Right lobe of liver (tissue), 6 donors: ENCODE results near the gene IRX1. TPM values are rescaled to one million over a fixed set of nuclear protein-coding genes. Genes with fewer than 3 reads are reported as not detected.

Experiments
- ATAC-seq, 4 donors: fragments of 200-7000 bp; cut with Tn5 transposase; one replicate each; pipeline ENCODE4 v1.9.1; 2020; ENCODE audit warnings: mild to moderate bottlenecking in 4 of 4, moderate library complexity in 4 of 4
- DNase-seq, 3 donors: peaks; one replicate each; pipeline ENCODE4 v3.0.0-alpha.2; 2020
- H3K27ac ChIP-seq, 3 donors: fragments of 200-600 bp; one replicate each; pipeline ENCODE4 v1.8.0; 2022
- H3K27me3 ChIP-seq, 2 donors: fragments of 200-600 bp; one replicate each; pipeline ENCODE4 v1.8.0; 2022
- H3K36me3 ChIP-seq, 4 donors: fragments of 200-600 bp; sonication (generic) in 1 of 4; one replicate each; pipeline versions ENCODE4 v1.5.1 to v1.8.0; 2017 to 2022; ENCODE audit warnings: control low read depth in 1 of 4
- H3K4me1 ChIP-seq, 4 donors: fragments of 200-600 bp; sonication (generic) in 1 of 4; one replicate each; pipeline versions ENCODE4 v1.5.1 to v1.8.0; 2017 to 2022; ENCODE audit warnings: control low read depth in 1 of 4
- H3K4me3 ChIP-seq, 3 donors: fragments of 200-600 bp; one replicate each; pipeline ENCODE4 v1.8.0; 2022
- H3K9me3 ChIP-seq, 4 donors: fragments of 200-600 bp; sonication (generic) in 1 of 4; one replicate each; pipeline versions ENCODE4 v1.5.1 to v1.8.0; 2017 to 2022; ENCODE audit warnings: control low read depth in 1 of 4
- CTCF ChIP-seq, 4 donors: fragments of 200-600 bp in 3 of 4; fragments of 450-650 bp in 1 of 4; IDR thresholded peaks; one replicate each; pipeline versions ENCODE4 v1.5.1 to v1.8.0; 2016 to 2022; ENCODE audit warnings: antibody characterized with exemption in 4 of 4, mild to moderate bottlenecking in 2 of 4
- POLR2A ChIP-seq: fragments of 450-650 bp; IDR thresholded peaks from one replicate; pipeline ENCODE4 v1.6.1; 2017; ENCODE audit warnings: antibody characterized with exemption, mild to moderate bottlenecking
- WGBS: methylation state at CpG from one replicate; pipeline ENCODE4 v1.1.6; 2018; ENCODE audit warnings: low coverage, low lambda C conversion rate; ENCODE audit not compliant: insufficient coverage; ENCODE audit errors: missing lambda C conversion rate; 5-methylcytosine and 5-hydroxymethylcytosine counted together
- intact Hi-C, 2 donors: fragments of 100-400 bp; cut with DNase I; formaldehyde crosslinking; loops; one replicate each; pipeline versions ENCODE4 v1.11.2 to v1.14.1; 2022
- total RNA-seq, 6 experiments: library from RNA; depleted of rRNA in 2 of 6; stranded (reverse); fragments of >200 nt in 2 of 6; fragmentation: NEBNext Ultra II Directional in 3 of 6; extraction: Animal tissue kit (Norgen Biotek cat#: 25700) in 3 of 6; gene quantifications; one replicate each; pipeline versions ENCODE4 v1.1.0 to v1.2.4, GENCODE V29; 2016 to 2023
- donor health status: DM: no; HTN: yes; CAD: no.
- donor health status: DM: no; HTN: no; CAD: no.
- donor health status: DM: no; HTN: no; CAD: no.
- donor health status: DM: no; HTN: yes; CAD: no.
- donor health status: DM: no; HTN: yes; CAD: no.

IRX1 gene
- total RNA-seq, 6 experiments from 2014 or later: not detected

DNA sequence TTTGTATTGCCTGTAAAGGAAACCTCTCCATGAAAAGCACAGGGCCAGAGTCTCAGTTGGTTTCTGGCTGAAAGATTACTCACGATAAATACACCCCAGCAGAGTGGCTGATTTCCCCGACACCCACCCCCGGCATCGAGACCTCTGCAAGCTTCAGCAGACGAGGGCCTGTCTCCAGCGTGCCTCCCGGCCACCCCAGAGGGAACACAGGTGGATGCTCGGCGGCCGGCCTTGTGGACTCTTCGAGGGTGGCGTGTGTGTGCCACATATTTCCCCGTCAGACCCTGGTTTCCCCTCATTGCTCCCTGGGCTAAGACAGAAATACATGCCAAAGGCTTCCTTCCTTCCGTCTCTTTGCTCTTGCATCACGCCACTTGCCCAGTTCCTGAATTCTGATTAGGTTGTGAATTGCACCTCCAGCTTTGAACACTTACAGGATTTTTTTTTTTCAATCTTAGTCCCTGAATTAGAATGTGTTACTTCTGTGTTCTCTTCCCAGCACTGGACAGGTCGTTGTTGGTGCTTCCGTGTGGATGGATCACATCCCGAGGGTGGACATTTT is 13.6 kb downstream of the IRX1 start:
- 25% methylated on average over 5 of the region's 18 CpGs for WGBS
- no peak for ATAC-seq
- Histone ChIP-seq H3K4me1 (no peaks in the 10 kb centered on the region), H3K36me3 (no peaks in the 10 kb centered on the region), H3K4me3 (no peak overlapping the region), H3K9me3 (no peaks in the 10 kb centered on the region), H3K27me3 (no peaks in the 10 kb centered on the region), H3K27ac (no peak overlapping the region)
- no peak for DNase-seq
- intact Hi-C loops: no loop called here
- TF ChIP-seq CTCF (IDR thresholded peaks at IDR 0.05) (no peak), POLR2A (no peak)

- Histone ChIP-seq H3K4me3 (no peak overlapping the region), H3K9me3 (no peaks in the 10 kb centered on the region), H3K27me3 (no peaks in the 10 kb centered on the region), H3K27ac (no peak overlapping the region), H3K4me1 (no peaks in the 10 kb centered on the region), H3K36me3 (no peaks in the 10 kb centered on the region)
- intact Hi-C loops: no loop called here
- ATAC-seq: no peak
- TF ChIP-seq CTCF (IDR thresholded peaks at IDR 0.05) (no peak), POLR2A (no peak)
- no peak for DNase-seq
- 42% methylated on average over 5 of the region's 5 CpGs for WGBS
Observed at GRCh38 chr5:3612591-3613042, 17.0 kb downstream of the IRX1 start.

GRCh38 chr5:3613726-3614125 is 18.1 kb downstream of the IRX1 start:
- Histone ChIP-seq H3K4me3 (no peak overlapping the region), H3K9me3 (no peaks in the 10 kb centered on the region), H3K27ac (no peak overlapping the region), H3K27me3 (no peaks in the 10 kb centered on the region), H3K36me3 (no peaks in the 10 kb centered on the region), H3K4me1 (no peaks in the 10 kb centered on the region)
- TF ChIP-seq CTCF (IDR thresholded peaks at IDR 0.05): no peak
- TF ChIP-seq POLR2A: no peak
- DNase-seq (no peak), ATAC-seq (no peak)
- no CpG with 5 or more reads among the region's 10 CpGs for WGBS
- intact Hi-C loops: no loop called here

DNA sequence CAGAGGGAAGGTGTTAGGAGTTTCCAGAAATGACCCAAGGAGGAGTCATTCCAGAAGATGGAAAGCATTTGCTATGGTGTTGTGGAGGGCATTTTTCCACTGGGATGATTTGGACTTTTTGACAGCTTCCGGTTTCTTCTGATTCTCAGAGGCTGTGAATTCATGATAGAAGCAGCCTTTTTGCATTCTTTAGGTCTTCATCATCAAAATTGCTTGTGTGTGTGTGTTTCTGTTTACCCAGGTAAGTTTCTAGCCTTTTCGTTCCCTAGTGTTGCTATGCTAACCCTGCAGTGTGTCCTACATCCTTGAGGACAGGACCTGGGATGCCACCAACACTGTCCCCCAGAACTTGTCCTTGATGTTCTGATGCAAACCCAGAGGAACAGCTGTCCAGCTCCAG is 19.6 kb downstream of the IRX1 start:
- Histone ChIP-seq H3K4me3 (no peak overlapping the region), H3K36me3 (no peaks in the 10 kb centered on the region), H3K27ac (no peak overlapping the region), H3K9me3 (no peaks in the 10 kb centered on the region), H3K27me3 (no peaks in the 10 kb centered on the region), H3K4me1 (no peaks in the 10 kb centered on the region)
- intact Hi-C loops: no loop called here
- WGBS: 41% methylated on average over 2 of the region's 2 CpGs
- TF ChIP-seq POLR2A: no peak
- no peak for TF ChIP-seq CTCF (IDR thresholded peaks at IDR 0.05)
- ATAC-seq (no peak), DNase-seq (no peak)

DNA sequence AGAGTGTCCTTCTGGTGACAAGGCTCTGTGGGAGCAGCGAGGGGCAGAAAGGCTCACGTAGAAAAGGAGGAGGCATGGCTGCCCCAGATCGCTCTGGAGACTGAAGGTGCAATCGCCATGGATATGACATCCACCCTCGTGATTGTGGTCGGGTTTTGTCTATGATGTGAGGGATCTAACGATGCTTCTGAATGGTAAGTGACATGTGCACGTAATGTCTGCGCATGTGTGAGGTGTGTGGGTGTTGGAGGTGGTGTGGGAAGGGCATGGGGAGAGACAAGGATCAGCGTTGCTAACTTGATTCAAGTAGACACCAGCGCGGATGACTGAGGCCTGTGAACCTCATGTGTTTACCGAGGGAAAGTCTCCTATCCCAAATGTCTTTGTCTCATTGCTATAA is 20.2 kb downstream of the IRX1 start:
- ATAC-seq (no peak), DNase-seq (no peak)
- no peaks in the 10 kb centered on the region for H3K4me1 ChIP-seq
- no peak for TF ChIP-seq CTCF (IDR thresholded peaks at IDR 0.05)
- no peak for TF ChIP-seq POLR2A
- H3K27ac ChIP-seq: no peak overlapping the region
- no peak overlapping the region for H3K4me3 ChIP-seq
- intact Hi-C loops: no loop called here
- 65% methylated on average over 8 of the region's 13 CpGs for WGBS
- no peaks in the 10 kb centered on the region for H3K27me3 ChIP-seq
- no peaks in the 10 kb centered on the region for H3K36me3 ChIP-seq
- no peaks in the 10 kb centered on the region for H3K9me3 ChIP-seq
